ENCODE results near the gene PEAR1. TPM values are rescaled to one million over a fixed set of nuclear protein-coding genes. Genes with fewer than 3 reads are reported as not detected.

The PEAR1 gene
- total and polyA plus RNA-seq, 2 of the 8 experiments (the other 6 are each of a cell fraction or from before 2014, with no cell fraction given) = 0.63 to 0.71 TPM

DNA sequence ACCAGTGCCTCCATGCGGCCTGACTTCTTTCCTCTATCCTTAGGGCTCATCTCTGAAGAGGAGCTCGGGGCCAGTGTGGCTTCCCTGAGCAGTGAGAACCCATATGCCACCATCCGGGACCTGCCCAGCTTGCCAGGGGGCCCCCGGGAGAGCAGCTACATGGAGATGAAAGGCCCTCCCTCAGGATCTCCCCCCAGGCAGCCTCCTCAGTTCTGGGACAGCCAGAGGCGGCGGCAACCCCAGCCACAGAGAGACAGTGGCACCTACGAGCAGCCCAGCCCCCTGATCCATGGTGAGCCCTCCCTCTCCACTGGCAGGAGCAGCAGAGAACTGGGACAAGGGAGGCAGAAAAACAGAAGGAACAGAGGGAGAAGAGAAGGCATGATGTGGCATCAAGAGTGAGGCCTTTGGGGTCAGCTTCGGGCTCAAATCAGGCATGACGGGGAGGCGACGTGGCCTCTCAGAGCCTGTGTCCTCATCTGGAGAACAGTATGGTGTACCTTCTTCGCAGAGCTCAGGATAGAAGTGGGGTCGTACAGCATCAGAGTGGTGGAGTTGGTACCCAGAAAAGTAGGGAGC lies 20.4 kb downstream of the PEAR1 start:
- Histone ChIP-seq H3K4me3 (ENCODE audit: extremely low read depth in 1 of 4, insufficient read depth in 2 of 4, low read depth in 3 of 4, low read length in 4 of 4) (no peak overlapping the region), H2BK120ac (replicated peaks; ENCODE audit: low read depth, low read length) (no peak overlapping the region), H2BK15ac (ENCODE audit: low read length) (no peak overlapping the region), H3K23ac (ENCODE audit: insufficient read length) (no peak overlapping the region), H4K5ac (ENCODE audit: insufficient read length, low read depth, low read length) (no peak overlapping the region), H3K27me3 (replicated peaks in 1 of 4; ENCODE audit: control insufficient read depth in 3 of 4, extremely low read depth in 1 of 4, insufficient read depth in 3 of 4, low read length in 3 of 4) (peaks cover 0 to 24% (median 11%) of the 10 kb centered on the region in 4 experiments; a peak in 6 of 7 replicates), H3K36me3 (ENCODE audit: control insufficient read depth in 2 of 4, insufficient read depth in 4 of 4, low read length in 3 of 4) (no peaks in the 10 kb centered on the region), H2AFZ (ENCODE audit: low read length) (no peak overlapping the region; the same call in 1 of the 2 replicates), H3K4me2 (ENCODE audit: insufficient read depth in 1 of 2, low read depth in 2 of 2, low read length in 2 of 2) (peak overlapping the region in 1 of 2 experiments; percentile 33; a peak in 2 of 4 replicates), H3K4me1 (replicated peaks in 1 of 4; ENCODE audit: control insufficient read depth in 3 of 4, insufficient read depth in 4 of 4, low read length in 3 of 4) (peaks cover 2 to 12% (median 10%) of the 10 kb centered on the region in 4 experiments), H2AK5ac (ENCODE audit: low read depth, low read length) (no peak overlapping the region), H3K23me2 (ENCODE audit: low read depth, low read length) (peaks cover 3% of the 10 kb centered on the region; the same call in 1 of the 2 replicates), H3K4ac (replicated peaks; ENCODE audit: insufficient read length, low read depth, low read length) (no peak overlapping the region), H4K20me1 (replicated peaks in 1 of 2; ENCODE audit: control insufficient read depth in 1 of 2, insufficient read depth in 2 of 2, low read length in 2 of 2) (peaks cover 0 to 6% of the 10 kb centered on the region in 2 experiments), H3K18ac (ENCODE audit: extremely low read depth, low read length) (no peak overlapping the region), H2BK12ac (ENCODE audit: low read depth, low read length) (0 out of 2 replicates have a peak overlapping the region, but pooled peaks have one; percentile 50), H3K27ac (ENCODE audit: low read depth, low read length) (no peak overlapping the region), H3K14ac (ENCODE audit: insufficient read length) (no peak overlapping the region), H3K9me3 (ENCODE audit: insufficient read depth in 2 of 2, low read depth in 1 of 2, low read length in 1 of 2) (no peaks in the 10 kb centered on the region), H3K79me1 (ENCODE audit: low read depth, low read length) (no peaks in the 10 kb centered on the region), H4K91ac (replicated peaks; ENCODE audit: insufficient read length, low read length) (no peak overlapping the region), H2BK20ac (ENCODE audit: low read length) (no peak overlapping the region), H2BK5ac (ENCODE audit: low read depth, low read length) (no peak overlapping the region), H3K9ac (replicated peaks in 1 of 4; ENCODE audit: extremely low read depth in 1 of 4, low read depth in 3 of 4, low read length in 3 of 4) (no peak overlapping the region), H4K8ac (ENCODE audit: extremely low read depth, insufficient read depth, low read length) (no peak overlapping the region), H3K79me2 (ENCODE audit: control insufficient read depth in 1 of 2, insufficient read depth in 2 of 2, low read length in 2 of 2) (no peaks in the 10 kb centered on the region), H3K56ac (replicated peaks; ENCODE audit: insufficient read length, low read depth, low read length) (no peak overlapping the region)
- no peak for FAIRE-seq
- WGBS, 2 experiments (ENCODE audit: extremely low coverage in 1 of 2, insufficient coverage in 1 of 2, insufficient read length in 1 of 2, insufficient replicate concordance in 2 of 2, low coverage in 1 of 2, low lambda C conversion rate in 2 of 2, missing lambda C conversion rate in 1 of 2) = 81% methylated on average over 11 of the region's 13 CpGs; no CpG with 5 or more reads in 1 of the 2 experiments
- TF ChIP-seq, protein P1, sequence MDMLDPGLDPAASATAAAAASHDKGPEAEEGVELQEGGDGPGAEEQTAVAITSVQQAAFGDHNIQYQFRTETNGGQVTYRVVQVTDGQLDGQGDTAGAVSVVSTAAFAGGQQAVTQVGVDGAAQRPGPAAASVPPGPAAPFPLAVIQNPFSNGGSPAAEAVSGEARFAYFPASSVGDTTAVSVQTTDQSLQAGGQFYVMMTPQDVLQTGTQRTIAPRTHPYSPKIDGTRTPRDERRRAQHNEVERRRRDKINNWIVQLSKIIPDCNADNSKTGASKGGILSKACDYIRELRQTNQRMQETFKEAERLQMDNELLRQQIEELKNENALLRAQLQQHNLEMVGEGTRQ (IDR thresholded peaks at IDR 0.05; ENCODE audit: low read length) = no peak
- ChIA-PET CTCF (ENCODE audit: partially characterized antibody) (interaction anchor here (0.8 to 2.5 kb wide), 17 partner anchors 9 to 199 kb away, joined by 3 to 25 read pairs (median 6); partner anchors contain the start of gene INSRR), POLR2A (ENCODE audit: partially characterized antibody) (interaction anchor here (0.8 to 1.2 kb wide), 4 partner anchors 11 to 120 kb away, joined by 3 read pairs; no protein-coding TSS in a partner anchor)
- DNase-seq (ENCODE audit: low read depth in 1 of 2, low spot score in 2 of 2) = no peak
